AG09309 (cell line): ENCODE results near the gene XPO1.
"Not testable (repeated sequence)": the region's sequence is repeated elsewhere in the genome, so short reads cannot be mapped to it uniquely, and the experiment has no call there.

Experiments
- DNase-seq: peaks from one replicate; pipeline ENCODE4 v3.0.0-alpha.2; 2010; ENCODE audit warnings: low read depth
- H3K4me3 ChIP-seq: 2 replicates; pipeline ENCODE4 v1.5.1; 2011; ENCODE audit warnings: mild to moderate bottlenecking, low read depth, low read length, moderate library complexity; ENCODE audit not compliant: control insufficient read depth
- CTCF ChIP-seq: IDR thresholded peaks from 2 replicates; pipeline ENCODE4 v1.5.1; 2011; ENCODE audit warnings: mild to moderate bottlenecking, low read depth, low read length, inconsistent platforms; ENCODE audit not compliant: insufficient read depth, control insufficient read depth; ENCODE audit errors: missing control alignments

Gene XPO1

GRCh38 chr2:61456070-61456745 lies 81.9 kb downstream of the XPO1 start:
- TF ChIP-seq CTCF: no peak
- no peak overlapping the region for H3K4me3 ChIP-seq
- no peak for DNase-seq

GRCh38 chr2:61454972-61455371 lies 83.2 kb downstream of the XPO1 start:
- not testable (repeated sequence) for DNase-seq, H3K4me3 ChIP-seq

- H3K4me3 ChIP-seq: no peak overlapping the region
- no peak for TF ChIP-seq CTCF
- DNase-seq: no peak
Observed at GRCh38 chr2:61454383-61454782, 83.8 kb downstream of the XPO1 start.

- no peak for TF ChIP-seq CTCF
- H3K4me3 ChIP-seq: no peak overlapping the region
- DNase-seq: no peak
Observed at GRCh38 chr2:61452392-61452791, 85.8 kb downstream of the XPO1 start.

DNA sequence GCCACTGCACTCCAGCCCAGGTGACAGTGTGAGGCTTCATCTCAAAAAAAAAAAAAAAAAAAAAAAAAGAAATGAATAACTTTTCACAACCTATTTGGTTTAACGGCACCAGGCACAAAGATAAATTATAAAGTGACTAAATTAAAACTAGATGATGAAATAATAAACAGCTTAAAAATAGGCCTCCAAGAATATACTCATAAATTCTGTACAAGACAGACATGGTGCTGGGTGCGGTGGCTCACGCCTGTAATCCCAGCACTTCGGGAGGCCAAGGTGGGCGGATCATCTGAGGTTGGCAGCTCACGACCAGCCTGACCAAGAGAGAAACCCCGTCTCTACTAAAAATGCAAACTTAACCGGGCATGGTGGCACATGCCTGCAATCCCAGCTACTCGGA lies 87.0 kb downstream of the XPO1 start:
- no peak for TF ChIP-seq CTCF
- DNase-seq: no peak

DNA sequence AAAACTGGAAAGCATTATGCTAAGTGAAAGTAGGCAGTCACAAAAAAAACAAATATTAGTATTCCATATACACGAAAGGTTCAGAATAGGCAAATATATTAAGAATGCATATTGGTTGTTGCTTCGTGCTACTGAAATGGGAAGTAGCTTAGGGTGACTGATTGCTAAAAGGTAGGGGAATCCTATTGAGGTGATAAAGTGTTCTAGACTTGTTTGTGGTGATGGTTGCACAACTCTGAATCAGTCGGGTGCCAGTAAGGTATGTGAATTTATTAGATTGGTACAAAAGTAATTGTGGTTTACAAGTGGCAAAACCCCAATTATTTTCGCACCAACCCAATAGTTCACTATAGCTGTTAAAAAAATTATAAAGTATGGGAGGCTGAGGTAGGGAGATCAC lies 88.0 kb downstream of the XPO1 start:
- TF ChIP-seq CTCF: no peak
- H3K4me3 ChIP-seq: no peak overlapping the region
- no peak for DNase-seq

More for the DNA sequence above, 87.0 kb downstream of the XPO1 start:
- no peak overlapping the region for H3K4me3 ChIP-seq

DNA sequence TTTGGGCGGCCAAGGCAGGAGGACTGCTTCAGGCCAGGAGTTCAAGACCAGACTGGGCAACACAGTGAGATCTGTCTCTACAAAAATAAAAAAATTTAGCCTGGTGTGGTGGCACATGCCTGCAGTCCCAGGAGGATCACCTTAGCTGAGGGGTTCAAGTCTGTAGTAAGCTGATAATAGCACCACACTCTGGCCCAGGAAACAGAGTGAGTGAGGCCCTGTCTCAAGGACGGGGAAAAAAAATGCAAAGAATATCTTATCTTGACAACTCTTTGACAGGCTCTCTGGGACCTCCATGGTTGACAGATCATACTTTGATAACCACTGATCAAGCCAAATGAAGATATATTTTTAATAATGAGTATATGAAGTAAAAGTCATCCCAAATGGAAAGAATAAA lies 89.9 kb downstream of the XPO1 start:
- no peak for TF ChIP-seq CTCF
- H3K4me3 ChIP-seq: no peak overlapping the region
- no peak for DNase-seq

GRCh38 chr2:61446971-61447370 lies 91.2 kb downstream of the XPO1 start:
- not testable (repeated sequence) for H3K4me3 ChIP-seq, DNase-seq
